HepG2 (cell line): ENCODE data around the gene FBXW12. TPM values are rescaled to one million over a fixed set of nuclear protein-coding genes. Genes with fewer than 3 reads are reported as not detected.

Experiments
- ATF1 ChIP-seq: IDR thresholded peaks from 2 replicates; pipeline ENCODE4 v1.6.1; 2016; ENCODE audit warnings: mild to moderate bottlenecking, control low read depth
- CERS6 ChIP-seq: sonication (generic); formaldehyde crosslinking; IDR thresholded peaks from 2 replicates; pipeline ENCODE4 v1.5.0; 2020; ENCODE audit warnings: missing genetic modification reagents
- ESRRA ChIP-seq: sonication (generic); formaldehyde crosslinking; IDR thresholded peaks from 2 replicates; pipeline ENCODE4 v1.5.1; 2020; ENCODE audit warnings: mild to moderate bottlenecking, low read depth, missing genetic modification reagents
- GFI1 ChIP-seq: sonication (generic); formaldehyde crosslinking; IDR thresholded peaks from 2 replicates; pipeline ENCODE4 v1.5.0; 2020; ENCODE audit warnings: missing genetic modification reagents, mild to moderate bottlenecking, borderline replicate concordance
- MED13 ChIP-seq: sonication (generic); formaldehyde crosslinking; IDR thresholded peaks from 2 replicates; pipeline ENCODE4 v1.5.0; 2020; ENCODE audit warnings: missing genetic modification reagents
- MIER2 ChIP-seq: IDR thresholded peaks from 2 replicates; pipeline ENCODE4 v1.6.1; 2016; ENCODE audit warnings: missing biosample characterization, missing genetic modification reagents
- MIER3 ChIP-seq: IDR thresholded peaks from 2 replicates; pipeline ENCODE4 v1.6.1; 2016; ENCODE audit warnings: missing compliant biosample characterization, borderline replicate concordance
- PAWR ChIP-seq: sonication (generic); formaldehyde crosslinking; IDR thresholded peaks from 2 replicates; pipeline ENCODE4 v1.4.0; 2020; ENCODE audit warnings: missing genetic modification reagents, mild to moderate bottlenecking, borderline replicate concordance
- PHF8 ChIP-seq: sonication (generic); formaldehyde crosslinking; IDR thresholded peaks from 2 replicates; pipeline ENCODE4 v1.5.0; 2020; ENCODE audit warnings: missing genetic modification reagents
- PITX1 ChIP-seq: sonication (generic); formaldehyde crosslinking; IDR thresholded peaks from 2 replicates; pipeline ENCODE4 v1.5.1; 2020; ENCODE audit warnings: mild to moderate bottlenecking, missing genetic modification reagents
- RORA ChIP-seq: sonication (generic); formaldehyde crosslinking; IDR thresholded peaks from 2 replicates; pipeline ENCODE4 v1.5.0; 2020; ENCODE audit warnings: mild to moderate bottlenecking, missing genetic modification reagents, moderate library complexity
- SIX4 ChIP-seq: sonication (generic); formaldehyde crosslinking; IDR thresholded peaks from 2 replicates; pipeline ENCODE4 v1.4.0; 2020; ENCODE audit warnings: missing genetic modification reagents
- THYN1 ChIP-seq: sonication (generic); formaldehyde crosslinking; IDR thresholded peaks from 2 replicates; pipeline ENCODE4 v1.8.1; 2023; ENCODE audit warnings: low read depth, mild to moderate bottlenecking, moderate library complexity, missing genetic modification reagents, borderline replicate concordance
- WIZ ChIP-seq: sonication (generic); formaldehyde crosslinking; IDR thresholded peaks from 2 replicates; pipeline ENCODE4 v1.5.1; 2020; ENCODE audit warnings: mild to moderate bottlenecking, missing genetic modification reagents
- ZBTB37 ChIP-seq: sonication (generic); formaldehyde crosslinking; IDR thresholded peaks from 2 replicates; pipeline ENCODE4 v1.4.0; 2020; ENCODE audit warnings: mild to moderate bottlenecking, missing genetic modification reagents
- ZC3H4 ChIP-seq: sonication (generic); formaldehyde crosslinking; IDR thresholded peaks from 2 replicates; pipeline ENCODE4 v1.4.0; 2020; ENCODE audit warnings: missing genetic modification reagents, borderline replicate concordance
- ZFP90 ChIP-seq: sonication (generic); formaldehyde crosslinking; IDR thresholded peaks from 2 replicates; pipeline ENCODE4 v1.8.0; 2022; ENCODE audit warnings: missing genetic modification reagents, mild to moderate bottlenecking, inconsistent platforms, borderline replicate concordance
- ZFY ChIP-seq: sonication (generic); formaldehyde crosslinking; IDR thresholded peaks from 2 replicates; pipeline ENCODE4 v1.4.0; 2020; ENCODE audit warnings: missing genetic modification reagents
- ZMYM2 ChIP-seq: sonication (generic); formaldehyde crosslinking; IDR thresholded peaks from 2 replicates; pipeline ENCODE4 v1.8.0; 2022; ENCODE audit warnings: mild to moderate bottlenecking, missing genetic modification reagents
- ZNF598 ChIP-seq: sonication (generic); formaldehyde crosslinking; IDR thresholded peaks from 2 replicates; pipeline ENCODE4 v1.5.1; 2020; ENCODE audit warnings: mild to moderate bottlenecking, missing genetic modification reagents, borderline replicate concordance
- ZSCAN22 ChIP-seq: sonication (generic); formaldehyde crosslinking; IDR thresholded peaks from 2 replicates; pipeline ENCODE4 v1.4.0; 2020; ENCODE audit warnings: mild to moderate bottlenecking, missing genetic modification reagents
- polyA plus RNA-seq, 8 experiments: library from polyadenylated mRNA; depleted of rRNA in 3 of 8; stranded (reverse) in 7 of 8; unstranded in 1 of 8; fragments of >200 nt; fragmentation: Illumina TruSeq in 4 of 8; extraction: Trizol in 4 of 8; gene quantifications; 2 replicates each; pipeline versions ENCODE4 v1.2.1 to v1.2.3, GENCODE V29; 2011 to 2016; ENCODE audit warnings: low read depth in 4 of 8, missing spikeins in 1 of 8, mixed read lengths in 1 of 8; ENCODE audit not compliant: insufficient read depth in 1 of 8
- total RNA-seq, 5 experiments: library from RNA; depleted of rRNA; stranded (reverse); fragments of >200 nt; fragmentation: Illumina TruSeq; extraction: Trizol; gene quantifications; 2 replicates each; pipeline ENCODE4 v1.2.3, GENCODE V29; 2016; ENCODE audit warnings: low read depth in 1 of 5
- TF ChIP-seq, protein P1 (sequence below): sonication (generic); formaldehyde crosslinking; IDR thresholded peaks from 2 replicates; pipeline ENCODE4 v1.4.0; 2020; ENCODE audit warnings: missing genetic modification reagents
- TF ChIP-seq, protein P2 (sequence below): sonication (generic); formaldehyde crosslinking; IDR thresholded peaks from 2 replicates; pipeline ENCODE4 v1.8.0; 2022; ENCODE audit warnings: missing genetic modification reagents, mild to moderate bottlenecking, inconsistent platforms, borderline replicate concordance

The FBXW12 gene
- total and polyA plus RNA-seq, 2 of the 13 experiments (the other 11 are each of a cell fraction or from before 2014, with no cell fraction given), result not detected

- no peak for TF ChIP-seq ZMYM2 (CRISPR knock-in tag)
- TF ChIP-seq PAWR (CRISPR knock-in tag), result no peak
- TF ChIP-seq PITX1, result peak; percentile 78; the same call in 1 of the 2 replicates
- 0 out of 2 replicates have a peak, but pooled peaks have one; percentile 31 for TF ChIP-seq MED13 (CRISPR knock-in tag)
- TF ChIP-seq MIER2 (CRISPR knock-in tag), result no peak
- peak; percentile 46; the same call in 1 of the 2 replicates for TF ChIP-seq SIX4
- no peak for TF ChIP-seq RORA (CRISPR knock-in tag)
- no peak for TF ChIP-seq ZBTB37 (CRISPR knock-in tag)
- no peak for TF ChIP-seq ATF1 (CRISPR knock-in tag)
- TF ChIP-seq ZFY, result peak; percentile 45; the same call in 1 of the 2 replicates
- no peak for TF ChIP-seq CERS6 (CRISPR knock-in tag)
- TF ChIP-seq, protein P1, sequence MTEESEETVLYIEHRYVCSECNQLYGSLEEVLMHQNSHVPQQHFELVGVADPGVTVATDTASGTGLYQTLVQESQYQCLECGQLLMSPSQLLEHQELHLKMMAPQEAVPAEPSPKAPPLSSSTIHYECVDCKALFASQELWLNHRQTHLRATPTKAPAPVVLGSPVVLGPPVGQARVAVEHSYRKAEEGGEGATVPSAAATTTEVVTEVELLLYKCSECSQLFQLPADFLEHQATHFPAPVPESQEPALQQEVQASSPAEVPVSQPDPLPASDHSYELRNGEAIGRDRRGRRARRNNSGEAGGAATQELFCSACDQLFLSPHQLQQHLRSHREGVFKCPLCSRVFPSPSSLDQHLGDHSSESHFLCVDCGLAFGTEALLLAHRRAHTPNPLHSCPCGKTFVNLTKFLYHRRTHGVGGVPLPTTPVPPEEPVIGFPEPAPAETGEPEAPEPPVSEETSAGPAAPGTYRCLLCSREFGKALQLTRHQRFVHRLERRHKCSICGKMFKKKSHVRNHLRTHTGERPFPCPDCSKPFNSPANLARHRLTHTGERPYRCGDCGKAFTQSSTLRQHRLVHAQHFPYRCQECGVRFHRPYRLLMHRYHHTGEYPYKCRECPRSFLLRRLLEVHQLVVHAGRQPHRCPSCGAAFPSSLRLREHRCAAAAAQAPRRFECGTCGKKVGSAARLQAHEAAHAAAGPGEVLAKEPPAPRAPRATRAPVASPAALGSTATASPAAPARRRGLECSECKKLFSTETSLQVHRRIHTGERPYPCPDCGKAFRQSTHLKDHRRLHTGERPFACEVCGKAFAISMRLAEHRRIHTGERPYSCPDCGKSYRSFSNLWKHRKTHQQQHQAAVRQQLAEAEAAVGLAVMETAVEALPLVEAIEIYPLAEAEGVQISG, result peak; percentile 58; the same call in 1 of the 2 replicates
- peak; percentile 12 for TF ChIP-seq PHF8 (CRISPR knock-in tag)
- no peak for TF ChIP-seq ZSCAN22 (CRISPR knock-in tag)
- no peak for TF ChIP-seq WIZ (CRISPR knock-in tag)
- no peak for TF ChIP-seq ZC3H4 (CRISPR knock-in tag)
- no peak for TF ChIP-seq ZFP90
- TF ChIP-seq GFI1 (CRISPR knock-in tag), result no peak
- TF ChIP-seq ZNF598 (CRISPR knock-in tag), result no peak
- TF ChIP-seq, protein P2, sequence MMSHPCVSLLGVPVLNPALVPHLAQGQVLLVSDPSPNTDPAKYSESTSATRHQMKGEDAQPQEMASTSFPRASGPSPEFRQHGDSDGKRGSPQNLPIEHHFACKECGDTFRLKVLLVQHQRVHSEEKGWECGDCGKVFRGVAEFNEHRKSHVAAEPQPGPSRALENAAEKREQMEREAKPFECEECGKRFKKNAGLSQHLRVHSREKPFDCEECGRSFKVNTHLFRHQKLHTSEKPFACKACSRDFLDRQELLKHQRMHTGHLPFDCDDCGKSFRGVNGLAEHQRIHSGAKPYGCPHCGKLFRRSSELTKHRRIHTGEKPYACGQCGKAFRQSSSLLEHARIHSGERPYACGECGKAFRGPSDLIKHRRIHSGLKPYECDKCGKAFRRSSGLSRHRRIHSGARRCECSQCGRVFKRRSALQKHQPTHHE (CRISPR knock-in tag), result no peak
- TF ChIP-seq THYN1, result no peak
- TF ChIP-seq ESRRA (CRISPR knock-in tag), result peak; percentile 54; the same call in 1 of the 2 replicates
- TF ChIP-seq MIER3 (CRISPR knock-in tag), result peak; percentile 61; the same call in 1 of the 2 replicates
Measured at GRCh38 chr3:48428572-48429316, 56.7 kb downstream of the FBXW12 start (continued).
